K562 (cell line): ENCODE results near the gene GAL3ST1.

Experiments used
- CTCF ChIP-seq, 3 experiments: IDR thresholded peaks in 2 of 3; conservative IDR thresholded peaks in 1 of 3; 2 replicates each; pipeline ENCODE4 v1.5.1; 2011 to 2012; ENCODE audit warnings: low read length in 3 of 3, mild to moderate bottlenecking in 3 of 3, control low read depth in 2 of 3, improper control_type of control experiment in 1 of 3, inconsistent platforms in 1 of 3, low read depth in 1 of 3, mixed read lengths in 1 of 3, moderate library complexity in 1 of 3; ENCODE audit not compliant: insufficient read depth in 2 of 3
- POLR2A ChIP-seq: fragments of 450-650 bp; conservative IDR thresholded peaks from 2 replicates; pipeline ENCODE4 v1.6.1; 2016

- TF ChIP-seq CTCF (IDR thresholded peaks at IDR 0.05 in 2 of 3, conservative IDR thresholded peaks at IDR 0.05 in 1 of 3; ENCODE audit: insufficient read depth in 2 of 3, low read depth in 1 of 3, low read length in 3 of 3) (no peak), POLR2A (no peak)
These were observed 8.5 kb upstream of the GAL3ST1 start for GRCh38 chr22:30582788-30583545.
